GM12864 (cell line): ENCODE measurements around the gene TMEM52.

Source experiments
- DNase-seq: peaks from one replicate; pipeline ENCODE4 v3.0.0-alpha.2; 2011; ENCODE audit warnings: low read depth
- H3K4me3 ChIP-seq: 2 replicates; pipeline ENCODE4 v1.5.1; 2011; ENCODE audit warnings: mild to moderate bottlenecking, low read depth, low read length, control low read depth
- TF ChIP-seq, protein P1 (sequence below): IDR thresholded peaks from 2 replicates; pipeline ENCODE4 v1.5.1; 2011; ENCODE audit warnings: low read depth, mild to moderate bottlenecking, moderate library complexity, low read length, control low read depth, inconsistent platforms; ENCODE audit errors: missing control alignments

The TMEM52 gene

GRCh38 chr1:1948783-1949182 is 29.7 kb upstream of the TMEM52 start:
- TF ChIP-seq, protein P1, sequence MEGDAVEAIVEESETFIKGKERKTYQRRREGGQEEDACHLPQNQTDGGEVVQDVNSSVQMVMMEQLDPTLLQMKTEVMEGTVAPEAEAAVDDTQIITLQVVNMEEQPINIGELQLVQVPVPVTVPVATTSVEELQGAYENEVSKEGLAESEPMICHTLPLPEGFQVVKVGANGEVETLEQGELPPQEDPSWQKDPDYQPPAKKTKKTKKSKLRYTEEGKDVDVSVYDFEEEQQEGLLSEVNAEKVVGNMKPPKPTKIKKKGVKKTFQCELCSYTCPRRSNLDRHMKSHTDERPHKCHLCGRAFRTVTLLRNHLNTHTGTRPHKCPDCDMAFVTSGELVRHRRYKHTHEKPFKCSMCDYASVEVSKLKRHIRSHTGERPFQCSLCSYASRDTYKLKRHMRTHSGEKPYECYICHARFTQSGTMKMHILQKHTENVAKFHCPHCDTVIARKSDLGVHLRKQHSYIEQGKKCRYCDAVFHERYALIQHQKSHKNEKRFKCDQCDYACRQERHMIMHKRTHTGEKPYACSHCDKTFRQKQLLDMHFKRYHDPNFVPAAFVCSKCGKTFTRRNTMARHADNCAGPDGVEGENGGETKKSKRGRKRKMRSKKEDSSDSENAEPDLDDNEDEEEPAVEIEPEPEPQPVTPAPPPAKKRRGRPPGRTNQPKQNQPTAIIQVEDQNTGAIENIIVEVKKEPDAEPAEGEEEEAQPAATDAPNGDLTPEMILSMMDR = no peak
- H3K4me3 ChIP-seq = no peak overlapping the region
- no peak for DNase-seq

GRCh38 chr1:1947493-1947892 is 28.4 kb upstream of the TMEM52 start:
- H3K4me3 ChIP-seq = no peak overlapping the region
- TF ChIP-seq, protein P1 = no peak
- DNase-seq = no peak

DNA sequence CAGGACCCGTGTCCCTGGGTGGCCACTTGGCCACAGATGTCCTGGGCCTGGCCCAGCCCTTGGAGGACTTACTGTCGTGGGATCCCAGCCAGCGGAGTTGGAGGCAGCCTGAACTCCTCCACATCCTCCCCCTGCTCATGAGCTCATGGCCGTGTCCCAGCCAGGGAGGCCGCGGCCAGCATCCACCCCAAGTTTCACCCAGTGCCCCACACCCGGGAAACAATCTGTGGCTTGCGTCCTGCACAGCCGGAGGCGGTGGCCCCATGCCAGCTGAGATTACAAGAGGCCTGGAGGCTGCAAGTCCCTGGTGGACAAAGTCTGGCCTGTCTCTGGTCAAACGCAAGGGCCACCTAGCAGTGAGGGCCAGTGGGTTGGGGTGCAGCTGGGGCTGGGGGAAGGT is 27.5 kb upstream of the TMEM52 start:
- no peak overlapping the region for H3K4me3 ChIP-seq
- DNase-seq = no peak
- TF ChIP-seq, protein P1 = no peak

- no peak for DNase-seq
- TF ChIP-seq, protein P1 = no peak
- no peak overlapping the region for H3K4me3 ChIP-seq
Measured at GRCh38 chr1:1945782-1946393, 26.8 kb upstream of the TMEM52 start.

GRCh38 chr1:1943834-1944570 is 24.9 kb upstream of the TMEM52 start:
- no peak for DNase-seq
- TF ChIP-seq, protein P1 = peak; percentile 82
- H3K4me3 ChIP-seq = no peak overlapping the region

DNA sequence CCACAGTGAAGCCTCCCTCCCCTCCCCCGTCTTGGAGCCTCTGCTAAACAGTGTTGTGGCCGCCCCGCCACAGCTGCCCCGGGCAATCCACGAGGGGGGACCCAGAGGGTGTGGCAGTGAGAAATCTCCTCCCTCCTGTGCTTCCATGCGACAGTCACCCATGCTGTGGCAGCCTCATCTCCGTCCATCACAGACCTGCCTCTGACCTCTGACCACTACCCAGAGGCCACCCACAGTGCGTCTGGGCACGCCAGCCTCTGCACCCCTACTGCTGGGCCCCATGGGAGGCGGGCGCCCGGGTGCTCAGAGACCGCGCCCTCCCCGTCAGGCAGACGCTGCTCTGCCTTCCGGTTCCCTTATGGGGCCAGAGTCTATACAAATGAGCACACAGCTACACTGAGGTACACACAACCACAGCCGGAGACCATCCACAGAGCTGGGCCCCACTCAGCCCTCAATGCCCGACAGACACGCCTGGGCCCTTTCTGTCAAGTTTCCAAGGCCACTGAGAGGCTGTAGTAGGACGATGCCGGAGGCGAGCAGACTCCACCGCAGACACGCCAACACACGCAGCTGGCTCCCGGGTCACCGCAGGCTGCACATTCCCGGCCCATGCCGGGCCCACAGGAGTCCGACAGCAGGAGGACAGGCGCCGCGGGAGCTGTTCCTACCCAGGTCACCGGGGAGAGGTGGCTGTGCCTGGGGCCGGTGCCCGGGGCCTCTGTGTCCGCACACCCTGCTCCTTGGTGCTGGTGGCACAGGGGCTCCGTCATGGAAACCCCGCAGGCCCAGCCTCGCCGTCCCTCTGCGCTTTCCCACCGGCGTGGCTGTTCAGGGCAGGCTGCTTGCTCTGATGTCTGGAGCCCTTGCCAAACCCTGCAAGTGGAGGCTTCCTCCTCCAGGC is 23.9 kb upstream of the TMEM52 start:
- no peak for DNase-seq
- no peak overlapping the region for H3K4me3 ChIP-seq
- TF ChIP-seq, protein P1 = no peak
